Lung (tissue), 12 donors: ENCODE results near the gene ANKRD13A. TPM values are rescaled to one million over a fixed set of nuclear protein-coding genes. Genes with fewer than 3 reads are reported as not detected.

Experiments
- ATAC-seq: fragments of 200-7000 bp; cut with Tn5 transposase; one replicate; pipeline ENCODE4 v1.9.1; 2020; ENCODE audit warnings: moderate number of reproducible peaks; ENCODE audit not compliant: insufficient read depth, low FRiP score
- DNase-seq, 3 donors: peaks; one replicate each; pipeline ENCODE4 v3.0.0-alpha.2; 2013 to 2017
- H3K27ac ChIP-seq, 2 donors: one replicate each; pipeline ENCODE4 v1.5.1; 2013; ENCODE audit warnings: mild to moderate bottlenecking in 2 of 2, moderate library complexity in 2 of 2, control low read depth in 1 of 2, inconsistent platforms in 1 of 2, low read depth in 1 of 2, low read length in 1 of 2
- H3K27me3 ChIP-seq, 3 donors: one replicate each; pipeline ENCODE4 v1.5.1; 2013; ENCODE audit warnings: low read length in 2 of 3; ENCODE audit not compliant: control insufficient read depth in 3 of 3, insufficient read depth in 3 of 3
- H3K36me3 ChIP-seq, 4 donors: one replicate each; pipeline ENCODE4 v1.5.1; 2013; ENCODE audit warnings: low read length in 4 of 4, mild to moderate bottlenecking in 1 of 4, moderate library complexity in 1 of 4; ENCODE audit not compliant: control insufficient read depth in 4 of 4, insufficient read depth in 4 of 4
- H3K4me1 ChIP-seq, 5 donors: one replicate each; pipeline ENCODE4 v1.5.1; 2013; ENCODE audit warnings: low read length in 5 of 5, mild to moderate bottlenecking in 2 of 5, moderate library complexity in 1 of 5; ENCODE audit not compliant: control insufficient read depth in 5 of 5, insufficient read depth in 5 of 5
- H3K4me3 ChIP-seq: one replicate; pipeline ENCODE4 v1.5.1; 2013; ENCODE audit warnings: mild to moderate bottlenecking, control low read depth, moderate library complexity
- H3K9ac ChIP-seq, 2 donors: one replicate each; pipeline ENCODE4 v1.5.1; 2013; ENCODE audit warnings: low read length in 2 of 2, control low read depth in 1 of 2; ENCODE audit not compliant: insufficient read depth in 1 of 2
- H3K9me3 ChIP-seq, 4 donors: one replicate each; pipeline ENCODE4 v1.5.1; 2013; ENCODE audit warnings: low read length in 3 of 4, mild to moderate bottlenecking in 1 of 4, moderate library complexity in 1 of 4; ENCODE audit not compliant: control insufficient read depth in 4 of 4, insufficient read depth in 3 of 4
- WGBS, 2 donors: extraction: QIAGEN DNeasy Blood & Tissue Kit; methylation state at CpG; one replicate each; pipeline ENCODE4 v1.1.7; 2013; 5-methylcytosine and 5-hydroxymethylcytosine counted together
- polyA plus RNA-seq, 2 donors: library from polyadenylated mRNA; stranded (reverse); fragments of 200-250 nt; gene quantifications; one replicate each; pipeline ENCODE4 v1.2.1, GENCODE V29; 2013
- total RNA-seq, 2 donors: library from RNA; depleted of rRNA in 1 of 2; stranded (reverse); fragments of >200 nt in 1 of 2; gene quantifications; one replicate each; pipeline ENCODE4 v1.2.1, GENCODE V29; 2014 to 2021
- TF ChIP-seq, protein P1 (sequence below): IDR thresholded peaks from 2 replicates; pipeline ENCODE4 v1.5.1; 2012; ENCODE audit warnings: mild to moderate bottlenecking; ENCODE audit errors: control extremely low read depth, extremely low read depth
- donor health status: control.
- donor health status: control.
- donor health status: Bipolar disorder and iron deficiency.
- donor health status: healthy.
- donor health status: DM: yes; HTN: yes; CAD: no.

ANKRD13A gene
- total and polyA plus RNA-seq, 4 donors: 21.6 to 83.0 (median 53.8) TPM

DNA sequence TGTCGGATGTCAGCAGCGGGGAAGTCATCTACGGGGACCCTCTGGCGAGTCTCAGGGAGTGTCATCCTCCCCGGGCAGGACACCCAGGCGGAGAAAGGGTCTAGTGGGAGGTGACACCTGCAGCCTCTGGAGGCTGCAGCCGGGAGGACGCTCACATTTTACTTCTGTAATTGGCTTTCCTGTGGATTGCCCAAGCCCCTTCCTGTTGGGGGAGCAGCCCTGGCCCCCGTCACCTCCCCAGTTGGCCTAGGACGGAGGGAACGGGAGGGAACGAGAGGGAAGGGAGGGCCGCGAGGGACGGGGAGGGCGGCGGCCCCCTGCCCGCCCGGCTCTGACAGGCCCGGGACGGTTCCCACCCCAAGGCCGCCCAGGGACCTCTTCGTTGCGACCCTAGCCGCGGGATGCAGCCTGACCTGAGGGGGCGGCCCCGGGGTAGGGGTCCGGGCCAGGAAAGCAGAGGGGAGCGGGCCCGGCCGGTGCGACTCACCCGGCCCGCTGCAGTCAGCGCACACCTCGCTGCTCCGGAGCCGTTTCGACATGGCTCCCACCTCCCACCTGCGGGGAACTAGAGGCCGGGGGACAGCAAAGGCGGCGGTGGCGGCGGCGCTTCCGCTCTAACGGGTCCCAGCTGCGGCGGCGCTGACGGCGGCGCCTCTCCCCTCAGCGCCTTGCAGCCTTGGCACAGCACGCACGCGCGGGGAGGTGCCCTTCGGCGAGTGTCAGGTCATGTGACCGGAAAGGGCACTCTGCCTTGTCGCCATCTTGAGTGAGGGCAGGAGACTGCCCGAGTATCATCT is 3.3 kb upstream of the ANKRD13A start, which contains the start of gene GIT2:
Gene GIT2 (minus strand): TSS at position 683 of the 797 bp plus-strand sequence. CDS start 144 bp downstream, at position 539.
- DNase-seq (peak; percentile 93 to 96 (median 94)), ATAC-seq (peak; percentile 80)
- H3K36me3 ChIP-seq: peaks cover 0 to 7% (median 2%) of the 10 kb centered on the region in 4 donors
- 0 to 1% methylated on average over 50 to 65 of the region's 65 CpGs for WGBS, 2 donors
- H3K4me1 ChIP-seq: peaks cover 5 to 25% (median 7%) of the 10 kb centered on the region in 5 donors
- H3K4me3 ChIP-seq: peak within 1 kb of the TSS; percentile 76
- H3K9me3 ChIP-seq: no peaks in the 10 kb centered on the region
- H3K9ac ChIP-seq: peak within 1 kb of the TSS; percentile 41 to 42
- TF ChIP-seq, protein P1, sequence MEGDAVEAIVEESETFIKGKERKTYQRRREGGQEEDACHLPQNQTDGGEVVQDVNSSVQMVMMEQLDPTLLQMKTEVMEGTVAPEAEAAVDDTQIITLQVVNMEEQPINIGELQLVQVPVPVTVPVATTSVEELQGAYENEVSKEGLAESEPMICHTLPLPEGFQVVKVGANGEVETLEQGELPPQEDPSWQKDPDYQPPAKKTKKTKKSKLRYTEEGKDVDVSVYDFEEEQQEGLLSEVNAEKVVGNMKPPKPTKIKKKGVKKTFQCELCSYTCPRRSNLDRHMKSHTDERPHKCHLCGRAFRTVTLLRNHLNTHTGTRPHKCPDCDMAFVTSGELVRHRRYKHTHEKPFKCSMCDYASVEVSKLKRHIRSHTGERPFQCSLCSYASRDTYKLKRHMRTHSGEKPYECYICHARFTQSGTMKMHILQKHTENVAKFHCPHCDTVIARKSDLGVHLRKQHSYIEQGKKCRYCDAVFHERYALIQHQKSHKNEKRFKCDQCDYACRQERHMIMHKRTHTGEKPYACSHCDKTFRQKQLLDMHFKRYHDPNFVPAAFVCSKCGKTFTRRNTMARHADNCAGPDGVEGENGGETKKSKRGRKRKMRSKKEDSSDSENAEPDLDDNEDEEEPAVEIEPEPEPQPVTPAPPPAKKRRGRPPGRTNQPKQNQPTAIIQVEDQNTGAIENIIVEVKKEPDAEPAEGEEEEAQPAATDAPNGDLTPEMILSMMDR: no peak
- H3K27ac ChIP-seq: peak within 1 kb of the TSS; percentile 89 to 93
- no peaks in the 10 kb centered on the region for H3K27me3 ChIP-seq

DNA sequence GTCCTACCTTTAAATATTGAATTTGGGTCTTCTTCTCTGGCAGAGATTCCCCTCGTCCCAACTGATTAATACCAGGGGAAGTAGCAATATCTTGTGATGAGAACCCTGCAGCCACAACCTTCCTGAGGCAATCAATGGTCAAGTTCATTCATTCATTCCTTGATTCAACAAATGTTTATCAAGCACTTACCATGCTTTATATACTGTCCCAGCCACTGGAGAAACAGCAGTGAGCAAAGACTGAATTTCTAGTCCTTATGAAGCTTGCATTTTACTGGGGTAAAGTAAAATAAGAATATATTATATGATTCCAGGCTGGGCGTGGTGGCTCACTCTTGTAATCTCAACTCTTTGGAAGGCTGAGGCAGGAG is 2.8 kb upstream of the ANKRD13A start:
- TF ChIP-seq, protein P1: no peak
- DNase-seq (no peak), ATAC-seq (no peak)
- WGBS, 2 donors: 49 to 50% methylated on average over 2 of the region's 2 CpGs
- Histone ChIP-seq H3K36me3 (peaks cover 0 to 4% (median 2%) of the 10 kb centered on the region in 4 donors), H3K27me3 (no peaks in the 10 kb centered on the region), H3K9me3 (no peaks in the 10 kb centered on the region), H3K4me1 (peaks cover 5 to 25% (median 7%) of the 10 kb centered on the region in 5 donors), H3K4me3 (no peak overlapping the region), H3K9ac (peak overlapping the region in 1 of 2 donors; percentile 34), H3K27ac (peak overlapping the region; percentile 50 to 93)

DNA sequence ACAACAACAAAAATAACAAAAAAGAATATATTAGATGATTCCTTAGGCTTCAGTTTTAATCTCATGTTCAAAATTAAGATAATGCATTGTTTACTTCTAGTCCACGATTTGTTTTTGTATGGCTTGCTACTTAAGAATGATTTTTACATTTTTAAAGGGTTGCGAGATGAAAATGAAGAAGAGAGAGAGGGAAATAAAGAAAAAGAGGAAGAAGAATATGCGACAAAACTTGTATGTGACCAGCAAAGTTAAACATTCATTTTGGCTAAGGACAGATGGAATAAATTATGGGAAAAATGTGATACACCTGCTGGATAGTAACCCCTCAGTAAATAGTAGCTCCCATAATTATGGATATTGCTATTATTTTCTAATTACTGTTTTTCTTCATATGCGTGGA is 1.8 kb upstream of the ANKRD13A start:
- Histone ChIP-seq H3K9ac (no peak overlapping the region), H3K9me3 (no peaks in the 10 kb centered on the region), H3K36me3 (peaks cover 0 to 1% (median 0%) of the 10 kb centered on the region in 4 donors), H3K27me3 (no peaks in the 10 kb centered on the region), H3K4me1 (peaks cover 6 to 25% (median 7%) of the 10 kb centered on the region in 5 donors), H3K4me3 (no peak overlapping the region), H3K27ac (no peak overlapping the region)
- DNase-seq (no peak), ATAC-seq (no peak)
- TF ChIP-seq, protein P1: no peak
- 58 to 76% methylated on average over 4 of the region's 4 CpGs for WGBS, 2 donors
